ENCODE data around the gene FBXW4. TPM values are rescaled to one million over a fixed set of nuclear protein-coding genes. Genes with fewer than 3 reads are reported as not detected.

FBXW4 gene
- polyA plus RNA-seq, 1 donor (not counting 4 experiments of a cell fraction or from before 2014, with no cell fraction given): 22.3 TPM

DNA sequence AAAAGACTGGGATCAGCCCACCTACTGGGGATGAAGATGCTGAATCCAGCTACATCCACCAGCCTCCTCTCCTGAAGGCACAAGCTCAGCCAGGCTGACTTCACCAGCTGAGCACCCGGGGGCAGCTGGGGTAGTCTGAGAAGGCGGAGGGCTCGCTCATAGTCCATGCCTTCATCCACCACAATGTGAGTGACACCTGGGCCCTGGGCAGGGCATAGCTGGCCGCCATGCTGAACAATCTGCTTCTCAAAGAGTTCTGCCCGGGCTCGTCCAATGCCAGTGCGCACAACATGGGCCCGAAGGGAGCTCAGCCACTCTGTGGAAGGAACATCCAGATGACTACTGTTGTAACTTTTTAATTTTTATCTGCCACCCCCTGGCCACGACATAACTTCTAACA is 109.1 kb downstream of the FBXW4 start:
- no peak for FAIRE-seq
- Histone ChIP-seq H3K9me3 (ENCODE audit: control insufficient read depth, low read depth, low read length) (no peaks in the 10 kb centered on the region), H3K27ac (ENCODE audit: control insufficient read depth, insufficient read depth, low read length) (no peak overlapping the region), H2AFZ (ENCODE audit: control insufficient read depth, low read length) (no peak overlapping the region), H3K27me3 (ENCODE audit: control insufficient read depth, extremely low read depth, insufficient read depth, low read length) (no peaks in the 10 kb centered on the region), H3K4me2 (ENCODE audit: control insufficient read depth, extremely low read depth, insufficient read depth, low read depth, low read length) (no peak overlapping the region), H4K20me1 (ENCODE audit: control insufficient read depth, extremely low read depth, insufficient read depth, low read length) (no peaks in the 10 kb centered on the region), H3K4me1 (ENCODE audit: control insufficient read depth, extremely low read depth, insufficient read depth, low read length) (peaks cover 17% of the 10 kb centered on the region), H3K9me1 (ENCODE audit: control insufficient read depth, extremely low read depth, insufficient read depth, low read length) (no peaks in the 10 kb centered on the region), H3K36me3 (ENCODE audit: control insufficient read depth in 2 of 2, extremely low read depth in 1 of 2, insufficient read depth in 2 of 2, low read length in 2 of 2) (peaks cover 13 to 15% of the 10 kb centered on the region in 2 experiments), H3K9ac (ENCODE audit: control insufficient read depth, extremely low read depth, insufficient read depth, low read length) (no peak overlapping the region), H3K4me3 (ENCODE audit: control insufficient read depth in 2 of 3, extremely low read depth in 1 of 3, insufficient read depth in 2 of 3, low read depth in 1 of 3, low read length in 3 of 3) (no peak overlapping the region), H3K79me2 (ENCODE audit: control insufficient read depth, insufficient read depth, low read length) (peaks cover 11% of the 10 kb centered on the region)
- TF ChIP-seq EZH2 (IDR thresholded peaks at IDR 0.05; ENCODE audit: low read length): no peak
- TF ChIP-seq, protein P1, sequence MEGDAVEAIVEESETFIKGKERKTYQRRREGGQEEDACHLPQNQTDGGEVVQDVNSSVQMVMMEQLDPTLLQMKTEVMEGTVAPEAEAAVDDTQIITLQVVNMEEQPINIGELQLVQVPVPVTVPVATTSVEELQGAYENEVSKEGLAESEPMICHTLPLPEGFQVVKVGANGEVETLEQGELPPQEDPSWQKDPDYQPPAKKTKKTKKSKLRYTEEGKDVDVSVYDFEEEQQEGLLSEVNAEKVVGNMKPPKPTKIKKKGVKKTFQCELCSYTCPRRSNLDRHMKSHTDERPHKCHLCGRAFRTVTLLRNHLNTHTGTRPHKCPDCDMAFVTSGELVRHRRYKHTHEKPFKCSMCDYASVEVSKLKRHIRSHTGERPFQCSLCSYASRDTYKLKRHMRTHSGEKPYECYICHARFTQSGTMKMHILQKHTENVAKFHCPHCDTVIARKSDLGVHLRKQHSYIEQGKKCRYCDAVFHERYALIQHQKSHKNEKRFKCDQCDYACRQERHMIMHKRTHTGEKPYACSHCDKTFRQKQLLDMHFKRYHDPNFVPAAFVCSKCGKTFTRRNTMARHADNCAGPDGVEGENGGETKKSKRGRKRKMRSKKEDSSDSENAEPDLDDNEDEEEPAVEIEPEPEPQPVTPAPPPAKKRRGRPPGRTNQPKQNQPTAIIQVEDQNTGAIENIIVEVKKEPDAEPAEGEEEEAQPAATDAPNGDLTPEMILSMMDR (optimal IDR thresholded peaks at IDR 0.05 in 1 of 3, IDR thresholded peaks at IDR 0.05 in 1 of 3, conservative IDR thresholded peaks at IDR 0.05 in 1 of 3; ENCODE audit: extremely low read depth in 1 of 3, insufficient read depth in 2 of 3, low read length in 3 of 3): no peak
- DNase-seq (ENCODE audit: low read depth, low spot score): no peak
- dilution Hi-C loops (cut with MboI; ENCODE audit: extremely low pct_ligation_motif_present, low sequenced_read_pairs): no loop called here

DNA sequence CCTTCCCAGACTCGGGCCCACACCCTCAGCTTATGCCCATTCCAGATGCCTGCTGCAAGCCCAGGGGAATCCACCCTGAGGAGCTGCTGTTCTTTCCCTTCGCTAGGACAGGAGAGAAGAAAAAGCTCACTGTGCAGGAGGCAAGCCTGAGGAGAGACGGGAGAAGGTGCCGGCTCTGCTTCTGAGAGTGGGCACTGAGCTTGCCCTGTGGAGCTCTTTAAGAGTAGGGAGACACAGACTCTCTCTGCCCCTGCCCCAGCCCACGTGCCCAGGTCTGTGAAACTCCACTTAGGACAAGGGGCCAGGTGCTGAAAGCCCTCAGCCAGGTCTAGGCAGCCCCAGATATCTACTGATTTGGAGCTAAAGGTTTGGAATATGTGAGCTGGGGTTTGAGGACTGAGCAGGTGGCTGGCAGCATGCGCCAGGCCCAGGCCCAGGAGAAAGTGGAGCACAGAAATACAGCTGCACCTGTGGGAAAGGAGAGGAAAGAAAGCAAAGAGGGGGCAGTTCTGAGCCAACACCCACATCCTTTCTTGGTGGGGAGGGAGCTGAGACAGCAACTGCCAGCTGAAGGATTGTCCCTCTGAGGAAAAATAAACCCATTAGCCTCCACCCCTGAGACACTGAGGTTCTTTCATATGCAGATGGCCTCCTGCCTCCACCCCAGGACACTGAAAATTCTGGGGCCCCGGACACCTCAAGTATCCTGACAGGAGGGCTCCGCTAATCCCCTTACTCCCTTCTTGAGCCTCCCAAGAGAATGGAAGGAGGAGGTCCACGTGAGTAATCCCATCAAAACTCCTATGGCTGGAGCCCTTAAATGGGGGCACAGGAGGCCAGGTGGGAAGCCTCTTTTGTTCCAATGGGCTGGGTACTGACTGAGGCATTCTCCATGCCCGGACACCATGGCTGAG is 114.2 kb downstream of the FBXW4 start:
- TF ChIP-seq EZH2 (IDR thresholded peaks at IDR 0.05; ENCODE audit: low read length): no peak
- TF ChIP-seq, protein P1 (optimal IDR thresholded peaks at IDR 0.05 in 1 of 3, IDR thresholded peaks at IDR 0.05 in 1 of 3, conservative IDR thresholded peaks at IDR 0.05 in 1 of 3; ENCODE audit: extremely low read depth in 1 of 3, insufficient read depth in 2 of 3, low read length in 3 of 3): no peak
- DNase-seq (ENCODE audit: low read depth, low spot score): no peak
- H3K9ac ChIP-seq (ENCODE audit: control insufficient read depth, extremely low read depth, insufficient read depth, low read length): no peak overlapping the region
- no peak overlapping the region for H3K4me2 ChIP-seq (ENCODE audit: control insufficient read depth, extremely low read depth, insufficient read depth, low read depth, low read length)
- no peaks in the 10 kb centered on the region for H4K20me1 ChIP-seq (ENCODE audit: control insufficient read depth, extremely low read depth, insufficient read depth, low read length)
- H2AFZ ChIP-seq (ENCODE audit: control insufficient read depth, low read length): no peak overlapping the region
- H3K36me3 ChIP-seq (ENCODE audit: control insufficient read depth in 2 of 2, extremely low read depth in 1 of 2, insufficient read depth in 2 of 2, low read length in 2 of 2): peaks cover 19 to 23% of the 10 kb centered on the region in 2 experiments
- H3K4me1 ChIP-seq (ENCODE audit: control insufficient read depth, extremely low read depth, insufficient read depth, low read length): no peaks in the 10 kb centered on the region
- H3K27ac ChIP-seq (ENCODE audit: control insufficient read depth, insufficient read depth, low read length): no peak overlapping the region
- H3K9me3 ChIP-seq (ENCODE audit: control insufficient read depth, low read depth, low read length): no peaks in the 10 kb centered on the region
- dilution Hi-C loops (cut with MboI; ENCODE audit: extremely low pct_ligation_motif_present, low sequenced_read_pairs): no loop called here
- no peaks in the 10 kb centered on the region for H3K79me2 ChIP-seq (ENCODE audit: control insufficient read depth, insufficient read depth, low read length)
- no peak overlapping the region for H3K4me3 ChIP-seq (ENCODE audit: control insufficient read depth in 2 of 3, extremely low read depth in 1 of 3, insufficient read depth in 2 of 3, low read depth in 1 of 3, low read length in 3 of 3)
- H3K27me3 ChIP-seq (ENCODE audit: control insufficient read depth, extremely low read depth, insufficient read depth, low read length): no peaks in the 10 kb centered on the region
- no peaks in the 10 kb centered on the region for H3K9me1 ChIP-seq (ENCODE audit: control insufficient read depth, extremely low read depth, insufficient read depth, low read length)
- no peak for FAIRE-seq
